Mesenchymal stem cell (in vitro differentiated cells and primary cell): Measurements from ENCODE around the gene KIF17.

Experiments used
- DNase-seq: peaks from one replicate; pipeline ENCODE4 v3.0.0-alpha.2; 2013
- H2AFZ ChIP-seq: one replicate; pipeline ENCODE4 v1.6.1; 2013; ENCODE audit warnings: low read depth, mild to moderate bottlenecking, control low read depth, inconsistent platforms, low read length, moderate library complexity
- H2AK5ac ChIP-seq: 2 replicates; pipeline ENCODE4 v1.6.1; 2013; ENCODE audit warnings: low read length, moderate library complexity, mild to moderate bottlenecking, inconsistent platforms; ENCODE audit not compliant: severe bottlenecking
- H2BK120ac ChIP-seq: one replicate; pipeline ENCODE4 v1.6.1; 2013; ENCODE audit warnings: low read depth, mild to moderate bottlenecking, inconsistent platforms, low read length, moderate library complexity
- H2BK12ac ChIP-seq, 2 experiments: one replicate each; pipeline ENCODE4 v1.6.1; 2013; ENCODE audit warnings: inconsistent platforms in 2 of 2, low read length in 2 of 2, mild to moderate bottlenecking in 2 of 2, moderate library complexity in 2 of 2, control low read depth in 1 of 2
- H2BK15ac ChIP-seq: one replicate; pipeline ENCODE4 v1.6.1; 2013; ENCODE audit warnings: mild to moderate bottlenecking, low read depth, inconsistent platforms; ENCODE audit not compliant: poor library complexity, severe bottlenecking
- H2BK5ac ChIP-seq: 2 replicates; pipeline ENCODE4 v1.6.1; 2013; ENCODE audit warnings: low read depth, mild to moderate bottlenecking, low read length, control low read depth, inconsistent platforms; ENCODE audit not compliant: poor library complexity, severe bottlenecking
- H3K14ac ChIP-seq, 2 experiments: one replicate each; pipeline ENCODE4 v1.6.1; 2013; ENCODE audit warnings: inconsistent platforms in 2 of 2, low read length in 2 of 2, control low read depth in 1 of 2, mild to moderate bottlenecking in 1 of 2, moderate library complexity in 1 of 2
- H3K18ac ChIP-seq, 2 experiments: one replicate each; pipeline ENCODE4 v1.6.1; 2013; ENCODE audit warnings: inconsistent platforms in 2 of 2, low read length in 2 of 2, control low read depth in 1 of 2, low read depth in 1 of 2, mild to moderate bottlenecking in 1 of 2
- H3K23ac ChIP-seq, 2 experiments: one replicate each; pipeline ENCODE4 v1.6.1; 2013; ENCODE audit warnings: inconsistent platforms in 2 of 2, low read length in 2 of 2, mild to moderate bottlenecking in 2 of 2, moderate library complexity in 2 of 2, control low read depth in 1 of 2
- H3K27ac ChIP-seq: 2 replicates; pipeline ENCODE4 v1.5.1; 2013; ENCODE audit warnings: mild to moderate bottlenecking, moderate library complexity, low read length, control low read depth, inconsistent platforms; ENCODE audit not compliant: poor library complexity, severe bottlenecking
- H3K27me3 ChIP-seq, 2 experiments: 2 replicates each; pipeline versions ENCODE4 v1.6.1 to v1.7.0; 2013; ENCODE audit warnings: low read length in 2 of 2, mild to moderate bottlenecking in 2 of 2, moderate library complexity in 2 of 2, control low read depth in 1 of 2, inconsistent platforms in 1 of 2; ENCODE audit not compliant: control insufficient read depth in 1 of 2, insufficient read depth in 1 of 2
- H3K36me3 ChIP-seq, 2 experiments: 2 replicates each; pipeline versions ENCODE4 v1.6.1 to v1.7.0; 2013; ENCODE audit warnings: low read length in 2 of 2, control low read depth in 1 of 2, inconsistent platforms in 1 of 2, low read depth in 1 of 2, mild to moderate bottlenecking in 1 of 2; ENCODE audit not compliant: insufficient read depth in 2 of 2, control insufficient read depth in 1 of 2
- H3K4ac ChIP-seq, 2 experiments: one replicate each; pipeline ENCODE4 v1.6.1; 2013; ENCODE audit warnings: inconsistent platforms in 2 of 2, low read length in 2 of 2, mild to moderate bottlenecking in 2 of 2, moderate library complexity in 2 of 2, control low read depth in 1 of 2, low read depth in 1 of 2
- H3K4me1 ChIP-seq: 2 replicates; pipeline ENCODE4 v1.6.1; 2013; ENCODE audit warnings: low read depth, low read length, control low read depth; ENCODE audit not compliant: control insufficient read depth, insufficient read depth
- H3K4me2 ChIP-seq: 2 replicates; pipeline ENCODE4 v1.6.1; 2013; ENCODE audit warnings: low read length, mild to moderate bottlenecking, inconsistent platforms; ENCODE audit not compliant: poor library complexity, severe bottlenecking
- H3K4me3 ChIP-seq, 2 experiments: 2 replicates each; pipeline versions ENCODE4 v1.5.1 to v1.7.0; 2013; ENCODE audit warnings: low read length in 2 of 2, mild to moderate bottlenecking in 2 of 2, control low read depth in 1 of 2, low read depth in 1 of 2; ENCODE audit not compliant: insufficient read depth in 1 of 2
- H3K79me1 ChIP-seq: replicated peaks from 2 replicates; pipeline ENCODE4 v1.6.1; 2013; ENCODE audit warnings: mild to moderate bottlenecking, control low read depth, low read length, inconsistent platforms; ENCODE audit not compliant: poor library complexity, severe bottlenecking
- H3K9ac ChIP-seq: 2 replicates; pipeline ENCODE4 v1.7.0; 2013; ENCODE audit warnings: mild to moderate bottlenecking, low read length, moderate library complexity
- H3K9me3 ChIP-seq: 2 replicates; pipeline ENCODE4 v1.7.0; 2013; ENCODE audit warnings: mild to moderate bottlenecking, low read length; ENCODE audit not compliant: control insufficient read depth
- H4K8ac ChIP-seq: one replicate; pipeline ENCODE4 v1.6.1; 2013; ENCODE audit warnings: inconsistent platforms, mild to moderate bottlenecking, low read length, moderate library complexity
- H4K91ac ChIP-seq: one replicate; pipeline ENCODE4 v1.6.1; 2013; ENCODE audit warnings: mild to moderate bottlenecking, low read length, inconsistent platforms
- WGBS: methylation state at CpG from one replicate; pipeline ENCODE4 v1.1.7; 2013; ENCODE audit warnings: mixed read lengths; 5-methylcytosine and 5-hydroxymethylcytosine counted together

KIF17 gene

DNA sequence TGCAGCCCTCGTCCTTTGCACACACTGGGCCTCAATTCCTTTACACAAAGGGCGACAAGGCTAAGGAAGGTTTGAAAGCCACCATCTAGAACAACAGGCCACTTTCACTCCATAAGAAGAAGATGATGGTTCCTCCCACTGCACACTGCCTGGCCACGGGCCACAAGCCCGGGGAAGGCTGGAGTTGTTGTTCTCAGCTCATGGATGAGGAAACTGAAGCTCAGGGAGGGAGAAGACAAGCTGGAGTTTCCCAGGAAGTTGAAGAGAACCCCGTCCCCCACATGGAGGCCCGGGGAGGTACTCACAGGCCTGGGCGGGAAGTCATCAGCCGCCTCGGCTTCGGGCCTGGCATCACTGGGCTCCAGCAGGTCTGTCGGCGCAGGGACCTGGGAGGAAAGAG is 32.1 kb downstream of the KIF17 start:
- H2AK5ac ChIP-seq = no peak overlapping the region
- no peak overlapping the region for H3K4me2 ChIP-seq
- H2AFZ ChIP-seq = no peak overlapping the region
- no peak overlapping the region for H2BK12ac ChIP-seq
- H4K91ac ChIP-seq = no peak overlapping the region
- H2BK15ac ChIP-seq = no peak overlapping the region
- no peak overlapping the region for H3K23ac ChIP-seq
- H3K14ac ChIP-seq = no peak overlapping the region
- peaks cover 0 to 3% of the 10 kb centered on the region in 2 experiments for H3K27me3 ChIP-seq
- no peak overlapping the region for H2BK5ac ChIP-seq
- no peaks in the 10 kb centered on the region for H3K4me1 ChIP-seq
- no peaks in the 10 kb centered on the region for H3K79me1 ChIP-seq
- no peak overlapping the region for H2BK120ac ChIP-seq
- no peak overlapping the region for H4K8ac ChIP-seq
- H3K9me3 ChIP-seq = no peaks in the 10 kb centered on the region
- WGBS = 89% methylated on average over 4 of the region's 12 CpGs
- no peak overlapping the region for H3K27ac ChIP-seq
- H3K4me3 ChIP-seq = no peak overlapping the region
- peaks cover 0 to 10% of the 10 kb centered on the region in 2 experiments for H3K36me3 ChIP-seq
- no peak overlapping the region for H3K18ac ChIP-seq
- no peak for DNase-seq
- no peak overlapping the region for H3K4ac ChIP-seq
- H3K9ac ChIP-seq = no peak overlapping the region

DNA sequence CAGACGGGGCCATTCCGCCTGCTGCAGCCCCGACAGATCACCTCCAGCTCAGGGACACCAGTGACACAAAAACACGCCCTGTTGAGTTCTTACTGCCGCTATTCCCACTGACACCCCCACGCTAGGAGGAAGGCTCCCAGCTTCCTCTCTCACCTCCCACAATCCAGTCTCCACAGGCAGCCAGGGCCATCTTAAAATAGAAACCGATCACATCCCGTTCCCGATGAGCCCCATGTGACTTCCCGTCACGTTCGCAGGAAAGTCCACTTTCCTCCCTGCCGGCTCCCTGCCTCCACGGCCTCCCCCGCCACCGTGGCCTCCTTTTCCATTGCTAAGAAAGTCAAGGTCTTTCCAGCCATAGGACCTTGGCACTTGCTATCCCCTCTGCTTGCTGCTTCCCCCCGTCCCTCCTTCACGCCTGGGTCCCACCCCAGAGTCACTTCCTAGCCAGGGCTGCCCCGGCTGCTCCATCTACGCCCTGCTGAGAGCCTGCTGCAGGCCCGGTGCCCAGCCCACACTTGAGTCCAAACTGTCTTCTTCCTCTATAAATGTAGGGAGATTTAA is 32.6 kb downstream of the KIF17 start:
- no peak for DNase-seq
- no peak overlapping the region for H2BK12ac ChIP-seq
- H3K27me3 ChIP-seq = peaks cover 0 to 3% of the 10 kb centered on the region in 2 experiments
- no peak overlapping the region for H3K4me3 ChIP-seq
- H3K79me1 ChIP-seq = no peaks in the 10 kb centered on the region
- H3K4me1 ChIP-seq = no peaks in the 10 kb centered on the region
- H3K23ac ChIP-seq = no peak overlapping the region
- no peak overlapping the region for H2AFZ ChIP-seq
- H2BK5ac ChIP-seq = no peak overlapping the region
- H3K4me2 ChIP-seq = no peak overlapping the region
- H2BK120ac ChIP-seq = no peak overlapping the region
- 94% methylated on average over 20 of the region's 21 CpGs for WGBS
- H2BK15ac ChIP-seq = no peak overlapping the region
- H2AK5ac ChIP-seq = no peak overlapping the region
- no peak overlapping the region for H4K91ac ChIP-seq
- H3K4ac ChIP-seq = no peak overlapping the region
- H3K9ac ChIP-seq = no peak overlapping the region
- no peak overlapping the region for H3K18ac ChIP-seq
- no peaks in the 10 kb centered on the region for H3K9me3 ChIP-seq
- H3K36me3 ChIP-seq = peaks cover 0 to 10% of the 10 kb centered on the region in 2 experiments
- no peak overlapping the region for H3K14ac ChIP-seq
- no peak overlapping the region for H3K27ac ChIP-seq
- H4K8ac ChIP-seq = no peak overlapping the region

DNA sequence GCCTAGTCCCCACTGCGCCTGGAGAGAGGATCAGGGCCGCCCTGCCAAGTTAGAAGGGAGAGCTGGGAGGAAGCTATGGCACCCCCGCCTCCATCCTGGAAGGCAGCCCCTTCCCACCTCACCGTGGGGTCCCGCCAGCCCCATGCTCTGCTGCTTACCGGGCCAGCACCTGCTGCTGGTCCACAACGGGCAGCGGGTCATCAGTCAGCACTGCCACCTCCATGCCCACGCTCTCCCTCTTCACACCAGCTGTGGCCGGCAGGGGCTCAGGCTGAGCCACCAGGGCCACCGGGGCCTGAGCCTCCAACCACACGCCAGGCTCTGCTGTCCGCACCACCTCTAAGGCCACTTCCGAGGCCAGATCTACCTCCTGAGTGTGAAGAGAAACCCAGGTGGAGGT is 33.2 kb downstream of the KIF17 start:
- H3K27ac ChIP-seq = no peak overlapping the region
- DNase-seq = no peak
- H3K9me3 ChIP-seq = no peaks in the 10 kb centered on the region
- no peak overlapping the region for H4K91ac ChIP-seq
- H3K14ac ChIP-seq = no peak overlapping the region
- H3K36me3 ChIP-seq = peaks cover 0 to 5% of the 10 kb centered on the region in 2 experiments
- no peaks in the 10 kb centered on the region for H3K4me1 ChIP-seq
- WGBS = 91% methylated on average over 14 of the region's 14 CpGs
- no peak overlapping the region for H3K4me2 ChIP-seq
- H2BK120ac ChIP-seq = no peak overlapping the region
- H2AK5ac ChIP-seq = no peak overlapping the region
- no peak overlapping the region for H2BK15ac ChIP-seq
- H2BK5ac ChIP-seq = no peak overlapping the region
- no peak overlapping the region for H3K4me3 ChIP-seq
- H3K79me1 ChIP-seq = no peaks in the 10 kb centered on the region
- H2BK12ac ChIP-seq = no peak overlapping the region
- H3K18ac ChIP-seq = no peak overlapping the region
- H3K23ac ChIP-seq = no peak overlapping the region
- H3K4ac ChIP-seq = no peak overlapping the region
- peaks cover 0 to 3% of the 10 kb centered on the region in 2 experiments for H3K27me3 ChIP-seq
- H2AFZ ChIP-seq = no peak overlapping the region
- no peak overlapping the region for H4K8ac ChIP-seq
- no peak overlapping the region for H3K9ac ChIP-seq

DNA sequence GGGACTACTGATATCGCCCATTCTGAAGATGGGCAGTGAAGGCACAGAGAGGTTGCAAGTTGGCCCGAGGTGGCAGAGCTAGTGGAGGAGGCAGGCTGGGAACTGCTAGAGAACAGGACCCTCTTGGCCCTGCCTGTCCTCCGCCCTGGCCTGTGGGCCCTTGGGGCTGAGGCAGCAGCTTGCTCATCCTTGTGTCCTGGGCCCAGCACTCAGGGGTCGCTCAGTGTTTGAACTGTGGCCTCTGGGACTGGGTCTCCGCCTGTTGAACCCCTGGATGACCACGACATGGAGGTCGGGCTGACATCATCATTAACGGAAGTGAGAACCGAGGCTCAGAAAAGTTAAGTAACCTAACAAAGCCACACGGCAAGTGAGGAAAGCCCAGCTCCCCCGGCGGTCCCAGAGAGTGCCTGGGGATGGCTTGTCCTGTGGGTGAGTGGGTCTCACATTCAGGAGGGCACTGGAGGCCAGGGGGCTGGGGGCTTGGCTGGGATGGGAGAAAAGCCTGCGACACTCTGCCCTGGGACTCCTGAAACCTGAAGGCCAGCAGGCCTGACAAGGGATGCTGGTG is 33.7 kb downstream of the KIF17 start:
- Histone ChIP-seq H3K4me1 (no peaks in the 10 kb centered on the region), H4K8ac (no peak overlapping the region), H3K23ac (no peak overlapping the region), H3K27me3 (peaks cover 0 to 3% of the 10 kb centered on the region in 2 experiments), H3K18ac (no peak overlapping the region), H3K79me1 (no peaks in the 10 kb centered on the region), H3K36me3 (peaks cover 0 to 5% of the 10 kb centered on the region in 2 experiments), H3K4ac (no peak overlapping the region), H2BK15ac (no peak overlapping the region), H3K14ac (no peak overlapping the region), H3K27ac (no peak overlapping the region), H4K91ac (no peak overlapping the region), H2AK5ac (no peak overlapping the region), H3K9ac (no peak overlapping the region), H2BK120ac (no peak overlapping the region), H3K4me3 (no peak overlapping the region), H2AFZ (no peak overlapping the region), H3K9me3 (no peaks in the 10 kb centered on the region), H3K4me2 (no peak overlapping the region), H2BK12ac (no peak overlapping the region), H2BK5ac (no peak overlapping the region)
- WGBS = 85% methylated on average over 13 of the region's 13 CpGs
- no peak for DNase-seq
